ENCODE data around the gene NUP93. TPM values are rescaled to one million over a fixed set of nuclear protein-coding genes. Genes with fewer than 3 reads are reported as not detected.
"Not testable (repeated sequence)": the region's sequence is repeated elsewhere in the genome, so short reads cannot be mapped to it uniquely, and the experiment has no call there.

The NUP93 gene
- polyA plus RNA-seq, 1 donor (not counting 4 experiments of a cell fraction or from before 2014, with no cell fraction given), result 74.1 TPM

- TF ChIP-seq EZH2 (IDR thresholded peaks at IDR 0.05; ENCODE audit: low read length) (no peak), CTCF (optimal IDR thresholded peaks at IDR 0.05 in 1 of 3, IDR thresholded peaks at IDR 0.05 in 1 of 3, conservative IDR thresholded peaks at IDR 0.05 in 1 of 3; ENCODE audit: extremely low read depth in 1 of 3, insufficient read depth in 2 of 3, low read length in 3 of 3) (no peak)
- H3K27me3 ChIP-seq (ENCODE audit: control insufficient read depth, extremely low read depth, insufficient read depth, low read length), result no peaks in the 10 kb centered on the region
- DNase-seq (ENCODE audit: low read depth, low spot score) (no peak), FAIRE-seq (no peak)
- H3K4me1 ChIP-seq (ENCODE audit: control insufficient read depth, extremely low read depth, insufficient read depth, low read length), result no peaks in the 10 kb centered on the region
- H3K4me3 ChIP-seq (ENCODE audit: control insufficient read depth in 2 of 3, extremely low read depth in 1 of 3, insufficient read depth in 2 of 3, low read depth in 1 of 3, low read length in 3 of 3), result no peak overlapping the region
- no peaks in the 10 kb centered on the region for H4K20me1 ChIP-seq (ENCODE audit: control insufficient read depth, extremely low read depth, insufficient read depth, low read length)
- dilution Hi-C loops (cut with MboI; ENCODE audit: extremely low pct_ligation_motif_present, low sequenced_read_pairs), result no loop called here
- H3K4me2 ChIP-seq (ENCODE audit: control insufficient read depth, extremely low read depth, insufficient read depth, low read depth, low read length), result no peak overlapping the region
- no peaks in the 10 kb centered on the region for H3K9me1 ChIP-seq (ENCODE audit: control insufficient read depth, extremely low read depth, insufficient read depth, low read length)
- peaks cover 0 to 1% of the 10 kb centered on the region in 2 experiments for H3K36me3 ChIP-seq (ENCODE audit: control insufficient read depth in 2 of 2, extremely low read depth in 1 of 2, insufficient read depth in 2 of 2, low read length in 2 of 2)
- no peak overlapping the region for H3K27ac ChIP-seq (ENCODE audit: control insufficient read depth, insufficient read depth, low read length)
- H2AFZ ChIP-seq (ENCODE audit: control insufficient read depth, low read length), result no peak overlapping the region
- H3K9ac ChIP-seq (ENCODE audit: control insufficient read depth, extremely low read depth, insufficient read depth, low read length), result no peak overlapping the region
- H3K9me3 ChIP-seq (ENCODE audit: control insufficient read depth, low read depth, low read length), result no peaks in the 10 kb centered on the region
- peaks cover 15% of the 10 kb centered on the region for H3K79me2 ChIP-seq (ENCODE audit: control insufficient read depth, insufficient read depth, low read length)
Measured at GRCh38 chr16:56795011-56795410, 65.1 kb downstream of the NUP93 start.

DNA sequence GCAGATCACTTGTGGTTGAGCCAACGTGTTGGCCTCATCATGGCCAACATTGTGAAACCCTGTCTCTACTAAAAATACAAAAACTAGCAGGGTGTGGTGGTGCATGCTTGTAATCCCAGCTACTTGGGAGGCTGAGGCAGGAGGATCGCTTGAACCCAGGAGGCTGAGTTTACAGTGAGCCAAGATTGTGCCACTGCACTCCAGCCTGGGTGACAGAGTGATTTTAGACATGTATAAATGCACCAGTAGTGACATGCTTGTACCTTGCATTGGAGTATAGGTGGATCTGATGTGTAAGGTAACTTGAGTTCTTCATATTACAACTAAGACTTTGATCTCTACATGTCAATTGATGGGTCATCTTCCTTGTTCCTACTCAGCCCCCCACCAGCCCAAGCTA lies 67.1 kb downstream of the NUP93 start:
- dilution Hi-C loops (cut with MboI; ENCODE audit: extremely low pct_ligation_motif_present, low sequenced_read_pairs); H3K27ac ChIP-seq (ENCODE audit: control insufficient read depth, insufficient read depth, low read length); H3K4me3 ChIP-seq (ENCODE audit: control insufficient read depth in 2 of 3, extremely low read depth in 1 of 3, insufficient read depth in 2 of 3, low read depth in 1 of 3, low read length in 3 of 3); FAIRE-seq; H3K4me1 ChIP-seq (ENCODE audit: control insufficient read depth, extremely low read depth, insufficient read depth, low read length); H4K20me1 ChIP-seq (ENCODE audit: control insufficient read depth, extremely low read depth, insufficient read depth, low read length); H3K9ac ChIP-seq (ENCODE audit: control insufficient read depth, extremely low read depth, insufficient read depth, low read length); H3K9me3 ChIP-seq (ENCODE audit: control insufficient read depth, low read depth, low read length); H3K9me1 ChIP-seq (ENCODE audit: control insufficient read depth, extremely low read depth, insufficient read depth, low read length); DNase-seq (ENCODE audit: low read depth, low spot score); H2AFZ ChIP-seq (ENCODE audit: control insufficient read depth, low read length); H3K27me3 ChIP-seq (ENCODE audit: control insufficient read depth, extremely low read depth, insufficient read depth, low read length); H3K36me3 ChIP-seq (ENCODE audit: control insufficient read depth in 2 of 2, extremely low read depth in 1 of 2, insufficient read depth in 2 of 2, low read length in 2 of 2); H3K4me2 ChIP-seq (ENCODE audit: control insufficient read depth, extremely low read depth, insufficient read depth, low read depth, low read length): not testable (repeated sequence)
- peaks cover 13% of the 10 kb centered on the region for H3K79me2 ChIP-seq (ENCODE audit: control insufficient read depth, insufficient read depth, low read length)

- no peaks in the 10 kb centered on the region for H3K4me1 ChIP-seq (ENCODE audit: control insufficient read depth, extremely low read depth, insufficient read depth, low read length)
- H3K9ac ChIP-seq (ENCODE audit: control insufficient read depth, extremely low read depth, insufficient read depth, low read length), result no peak overlapping the region
- H3K79me2 ChIP-seq (ENCODE audit: control insufficient read depth, insufficient read depth, low read length), result peaks cover 13% of the 10 kb centered on the region
- DNase-seq (ENCODE audit: low read depth, low spot score), result no peak
- no peak overlapping the region for H3K4me3 ChIP-seq (ENCODE audit: control insufficient read depth in 2 of 3, extremely low read depth in 1 of 3, insufficient read depth in 2 of 3, low read depth in 1 of 3, low read length in 3 of 3)
- dilution Hi-C loops (cut with MboI; ENCODE audit: extremely low pct_ligation_motif_present, low sequenced_read_pairs), result no loop called here
- no peaks in the 10 kb centered on the region for H3K27me3 ChIP-seq (ENCODE audit: control insufficient read depth, extremely low read depth, insufficient read depth, low read length)
- no peaks in the 10 kb centered on the region for H3K9me3 ChIP-seq (ENCODE audit: control insufficient read depth, low read depth, low read length)
- no peaks in the 10 kb centered on the region for H3K9me1 ChIP-seq (ENCODE audit: control insufficient read depth, extremely low read depth, insufficient read depth, low read length)
- no peak overlapping the region for H3K4me2 ChIP-seq (ENCODE audit: control insufficient read depth, extremely low read depth, insufficient read depth, low read depth, low read length)
- H3K36me3 ChIP-seq (ENCODE audit: control insufficient read depth in 2 of 2, extremely low read depth in 1 of 2, insufficient read depth in 2 of 2, low read length in 2 of 2), result peaks cover 2 to 3% of the 10 kb centered on the region in 2 experiments
- FAIRE-seq, result no peak
- H4K20me1 ChIP-seq (ENCODE audit: control insufficient read depth, extremely low read depth, insufficient read depth, low read length), result no peaks in the 10 kb centered on the region
- H2AFZ ChIP-seq (ENCODE audit: control insufficient read depth, low read length), result no peak overlapping the region
- no peak overlapping the region for H3K27ac ChIP-seq (ENCODE audit: control insufficient read depth, insufficient read depth, low read length)
- TF ChIP-seq EZH2 (IDR thresholded peaks at IDR 0.05; ENCODE audit: low read length) (no peak), CTCF (optimal IDR thresholded peaks at IDR 0.05 in 1 of 3, IDR thresholded peaks at IDR 0.05 in 1 of 3, conservative IDR thresholded peaks at IDR 0.05 in 1 of 3; ENCODE audit: extremely low read depth in 1 of 3, insufficient read depth in 2 of 3, low read length in 3 of 3) (no peak)
Measured at GRCh38 chr16:56797861-56798260, 67.9 kb downstream of the NUP93 start.

All from keratinocyte (primary cell).